ENCODE measurements around the gene ATP4A.

GRCh38 chr19:35560677-35561076 is 2.8 kb downstream of the ATP4A start:
- no peak for TF ChIP-seq POLR2A (IDR thresholded peaks at IDR 0.05)
- no peak for TF ChIP-seq CTCF (IDR thresholded peaks at IDR 0.05)
